Measurements from ENCODE around the gene RPL19. TPM values are rescaled to one million over a fixed set of nuclear protein-coding genes. Genes with fewer than 3 reads are reported as not detected.

Gene RPL19
- total and polyA plus RNA-seq, 2 experiments from 2014 or later, result 903 to 1,500 TPM

DNA sequence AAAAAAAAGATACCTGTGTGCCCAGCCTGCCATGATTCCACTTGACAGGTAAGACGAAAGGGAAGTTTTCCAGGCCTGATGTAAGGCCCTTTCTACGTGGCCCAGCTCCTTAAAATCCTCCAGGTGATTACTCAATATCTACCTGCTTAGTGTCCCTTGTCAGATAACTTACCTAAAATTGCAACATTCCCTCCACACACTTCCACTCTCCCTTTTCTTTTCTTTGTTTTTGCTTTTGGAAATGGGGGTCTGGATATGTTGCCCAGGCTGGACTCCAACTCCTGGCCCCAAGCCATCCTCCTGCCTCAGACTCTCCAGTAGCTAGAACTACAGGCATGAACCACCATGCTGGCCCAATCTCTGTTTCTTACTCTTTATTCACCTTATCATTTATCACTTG, 41.5 kb upstream of the RPL19 start:
- 66 to 83% methylated on average over 2 of the region's 2 CpGs for WGBS, 2 experiments (ENCODE audit: low coverage in 1 of 2, low lambda C conversion rate in 2 of 2, missing lambda C conversion rate in 2 of 2)
- in situ Hi-C loops (cut with MboI), result no loop called here
- H3K27me3 ChIP-seq (replicated peaks; ENCODE audit: insufficient read depth), result no peaks in the 10 kb centered on the region
- TF ChIP-seq EZH2phosphoT487 (IDR thresholded peaks at IDR 0.05; ENCODE audit: insufficient read depth, low read depth), result no peak
- TF ChIP-seq EZH2 (IDR thresholded peaks at IDR 0.05; ENCODE audit: insufficient read depth, poor library complexity, severe bottlenecking), result no peak
- H3K4me2 ChIP-seq (ENCODE audit: unreplicated experiment), result no peak overlapping the region
- 0 out of 2 replicates have a peak, but pooled peaks cover 5% of the 10 kb centered on the region for H3F3A ChIP-seq (ENCODE audit: insufficient read depth)
- no peak overlapping the region for H3K9ac ChIP-seq
- no peak overlapping the region for H2AFZ ChIP-seq
- no peaks in the 10 kb centered on the region for H3K9me3 ChIP-seq (ENCODE audit: low read depth)
- no peak overlapping the region for H3K4me3 ChIP-seq
- no peak overlapping the region for H3K27ac ChIP-seq
- H3K9me2 ChIP-seq (ENCODE audit: insufficient read depth), result no peaks in the 10 kb centered on the region
- no peaks in the 10 kb centered on the region for H3K79me2 ChIP-seq (ENCODE audit: insufficient read depth)
- no peaks in the 10 kb centered on the region for H3K36me3 ChIP-seq (ENCODE audit: low read depth)
- H4K20me1 ChIP-seq (ENCODE audit: insufficient read depth), result no peaks in the 10 kb centered on the region
- DNase-seq, result no peak
- no peaks in the 10 kb centered on the region for H3K4me1 ChIP-seq (ENCODE audit: insufficient read depth)

DNA sequence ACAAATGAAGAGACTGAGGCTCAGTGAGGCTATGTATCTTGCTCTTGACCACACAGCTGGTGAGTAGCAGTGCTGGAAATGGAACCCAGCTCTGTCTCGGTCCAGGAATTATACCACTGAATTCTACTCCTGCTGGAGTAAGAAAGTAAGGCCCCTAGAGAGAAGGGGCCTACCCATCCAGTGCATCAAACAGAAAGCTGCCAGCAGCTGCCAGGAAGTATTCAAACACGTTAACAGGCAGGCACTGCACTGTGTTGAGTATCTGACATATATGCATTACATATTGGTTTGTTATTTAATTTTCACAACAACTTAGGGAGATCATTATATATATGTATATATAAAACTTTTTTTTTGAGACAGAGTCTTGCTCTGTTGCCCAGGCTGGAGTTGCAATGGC, 38.1 kb upstream of the RPL19 start:
- DNase-seq, result no peak
- Histone ChIP-seq H3K79me2 (ENCODE audit: insufficient read depth) (no peaks in the 10 kb centered on the region), H3K4me3 (no peak overlapping the region), H3K4me2 (ENCODE audit: unreplicated experiment) (no peak overlapping the region), H3K27ac (no peak overlapping the region), H3K9me2 (ENCODE audit: insufficient read depth) (no peaks in the 10 kb centered on the region), H3K36me3 (ENCODE audit: low read depth) (no peaks in the 10 kb centered on the region), H3K9ac (no peak overlapping the region), H2AFZ (no peak overlapping the region), H4K20me1 (ENCODE audit: insufficient read depth) (no peaks in the 10 kb centered on the region), H3K9me3 (ENCODE audit: low read depth) (no peaks in the 10 kb centered on the region), H3K4me1 (ENCODE audit: insufficient read depth) (0 out of 2 replicates have a peak, but pooled peaks cover 4% of the 10 kb centered on the region), H3F3A (ENCODE audit: insufficient read depth) (no peaks in the 10 kb centered on the region), H3K27me3 (replicated peaks; ENCODE audit: insufficient read depth) (no peaks in the 10 kb centered on the region; the same call in 1 of the 2 replicates)
- WGBS, 2 experiments (ENCODE audit: low coverage in 1 of 2, low lambda C conversion rate in 2 of 2, missing lambda C conversion rate in 2 of 2), result 51 to 56% methylated on average over 2 of the region's 2 CpGs
- no peak for TF ChIP-seq EZH2phosphoT487 (IDR thresholded peaks at IDR 0.05; ENCODE audit: insufficient read depth, low read depth)
- TF ChIP-seq EZH2 (IDR thresholded peaks at IDR 0.05; ENCODE audit: insufficient read depth, poor library complexity, severe bottlenecking), result no peak
- in situ Hi-C loops (cut with MboI), result no loop called here

GRCh38 chr17:39164675-39165143, 35.4 kb upstream of the RPL19 start:
- WGBS, 2 experiments (ENCODE audit: low coverage in 1 of 2, low lambda C conversion rate in 2 of 2, missing lambda C conversion rate in 2 of 2), result 0 to 3% methylated on average over 15 of the region's 15 CpGs
- peak overlapping the region; percentile 86 for H2AFZ ChIP-seq
- peak; percentile 92 for DNase-seq
- H3K4me1 ChIP-seq (ENCODE audit: insufficient read depth), result 0 out of 2 replicates have a peak, but pooled peaks cover 4% of the 10 kb centered on the region
- no peaks in the 10 kb centered on the region; the same call in 1 of the 2 replicates for H3K27me3 ChIP-seq (replicated peaks; ENCODE audit: insufficient read depth)
- H3K9me3 ChIP-seq (ENCODE audit: low read depth), result no peaks in the 10 kb centered on the region
- H3K36me3 ChIP-seq (ENCODE audit: low read depth), result no peaks in the 10 kb centered on the region
- peak overlapping the region; percentile 63 for H3K4me3 ChIP-seq
- H3K27ac ChIP-seq, result no peak overlapping the region
- no peaks in the 10 kb centered on the region for H4K20me1 ChIP-seq (ENCODE audit: insufficient read depth)
- no peaks in the 10 kb centered on the region for H3K9me2 ChIP-seq (ENCODE audit: insufficient read depth)
- peak overlapping the region; percentile 60 for H3K9ac ChIP-seq
- in situ Hi-C loops (cut with MboI), result no loop called here
- H3F3A ChIP-seq (ENCODE audit: insufficient read depth), result no peaks in the 10 kb centered on the region
- TF ChIP-seq EZH2phosphoT487 (IDR thresholded peaks at IDR 0.05; ENCODE audit: insufficient read depth, low read depth) (no peak), EZH2 (IDR thresholded peaks at IDR 0.05; ENCODE audit: insufficient read depth, poor library complexity, severe bottlenecking) (no peak)
- H3K4me2 ChIP-seq (ENCODE audit: unreplicated experiment), result peak overlapping the region; percentile 88
- H3K79me2 ChIP-seq (ENCODE audit: insufficient read depth), result no peaks in the 10 kb centered on the region

DNA sequence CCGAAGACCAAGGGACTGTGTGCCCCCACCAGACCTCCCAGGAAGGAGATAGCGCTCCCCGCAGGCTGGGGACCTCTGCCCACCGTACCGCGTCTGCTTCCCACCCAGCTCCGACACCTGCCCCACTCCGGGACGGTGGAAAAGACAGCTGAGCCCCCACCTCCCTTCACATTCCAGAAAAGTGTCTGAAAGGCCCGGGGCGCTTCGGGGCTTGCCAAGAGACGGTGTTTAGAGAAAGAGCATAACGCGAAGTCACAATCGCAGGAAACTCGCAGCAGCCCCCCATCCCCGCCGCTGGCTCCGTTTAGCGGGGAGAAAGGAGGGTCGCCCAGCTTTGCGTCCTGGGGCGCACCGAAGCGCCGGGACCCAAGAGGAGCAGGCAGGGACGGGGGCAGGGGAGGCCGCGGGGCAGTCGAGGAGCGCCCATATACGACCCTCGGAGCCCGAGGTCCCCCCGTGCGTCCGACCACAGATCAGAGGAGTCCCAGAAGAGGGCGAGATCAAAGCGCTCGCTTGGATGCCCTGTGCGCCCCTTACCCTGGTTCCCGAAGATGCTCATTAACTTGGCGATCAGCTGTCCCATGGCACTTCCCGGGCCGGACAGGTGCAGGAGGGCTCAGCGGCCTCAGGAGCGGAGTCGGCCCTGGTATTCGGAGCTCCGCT, 34.8 kb upstream of the RPL19 start:
- in situ Hi-C loops (cut with MboI), result no loop called here
- Histone ChIP-seq H3K27ac (no peak overlapping the region), H3K9me3 (ENCODE audit: low read depth) (no peaks in the 10 kb centered on the region), H3K9ac (peak overlapping the region; percentile 42), H3F3A (ENCODE audit: insufficient read depth) (no peaks in the 10 kb centered on the region), H3K4me1 (ENCODE audit: insufficient read depth) (0 out of 2 replicates have a peak, but pooled peaks cover 4% of the 10 kb centered on the region), H2AFZ (peak overlapping the region; percentile 86), H3K9me2 (ENCODE audit: insufficient read depth) (no peaks in the 10 kb centered on the region), H3K36me3 (ENCODE audit: low read depth) (no peaks in the 10 kb centered on the region), H3K79me2 (ENCODE audit: insufficient read depth) (no peaks in the 10 kb centered on the region), H3K27me3 (replicated peaks; ENCODE audit: insufficient read depth) (no peaks in the 10 kb centered on the region; the same call in 1 of the 2 replicates), H3K4me3 (peak overlapping the region; percentile 63), H3K4me2 (ENCODE audit: unreplicated experiment) (peak overlapping the region; percentile 88), H4K20me1 (ENCODE audit: insufficient read depth) (no peaks in the 10 kb centered on the region)
- no peak for TF ChIP-seq EZH2 (IDR thresholded peaks at IDR 0.05; ENCODE audit: insufficient read depth, poor library complexity, severe bottlenecking)
- no peak for TF ChIP-seq EZH2phosphoT487 (IDR thresholded peaks at IDR 0.05; ENCODE audit: insufficient read depth, low read depth)
- whole genome bisulfite sequencing, 2 experiments (ENCODE audit: low coverage in 1 of 2, low lambda C conversion rate in 2 of 2, missing lambda C conversion rate in 2 of 2), result 13 to 24% methylated on average over 39 to 50 of the region's 51 CpGs
- peak; percentile 18 for DNase-seq

All from GM23248 (cell line).